HCT116 (cell line): Measurements from ENCODE around the gene TXLNG. TPM values are rescaled to one million over a fixed set of nuclear protein-coding genes. Genes with fewer than 3 reads are reported as not detected.

Experiments used
- ATAC-seq: fragments of 200-7000 bp; cut with Tn5 transposase; 2 replicates; pipeline ENCODE4 v1.9.1; 2020; ENCODE audit warnings: mild to moderate bottlenecking, moderate library complexity
- BruUV-seq: library from RNA; stranded (reverse); fragments of 400-500 nt; replicated peaks from 2 replicates; lab custom pipeline; 2021; lab: Mats Ljungman, UMichigan
- CTCF ChIA-PET: fragments of 300-600 bp; sonication (Branson Sonifier 250); formaldehyde crosslinking; loops from one replicate; lab custom pipeline; 2021; ENCODE audit warnings: antibody characterized with exemption; lab: Charles Lee
- POLR2A ChIA-PET: fragments of 300-600, 350-600 bp; sonication (Branson Sonifier 250); formaldehyde crosslinking; loops from one replicate; lab custom pipeline; 2021; ENCODE audit warnings: antibody characterized with exemption; lab: Charles Lee
- RAD21 ChIA-PET, 2 experiments: fragments of 300-600 bp; sonication (Branson Sonifier 250); formaldehyde crosslinking; loops; one replicate each; lab custom pipeline; 2023; ENCODE audit warnings: low total read pairs in 2 of 2; ENCODE audit not compliant: uncharacterized antibody in 2 of 2, unreplicated experiment in 2 of 2, low non-redundant PET in 1 of 2; lab: Charles Lee
- DNase-seq: peaks from one replicate; pipeline ENCODE4 v3.0.0-alpha.2; 2010; ENCODE audit warnings: low read depth, low spot score
- H2AFZ ChIP-seq: fragments of 200-600 bp; shearing (Covaris generic), sonication (generic); 2 replicates; pipeline ENCODE4 v1.6.1; 2017; ENCODE audit warnings: low read depth, mixed run types, mixed read lengths, antibody characterized with exemption, low read length; ENCODE audit not compliant: poor library complexity, severe bottlenecking
- H3K27ac ChIP-seq: 2 replicates; pipeline ENCODE4 v1.5.1; 2012; ENCODE audit warnings: low read depth, low read length
- H3K27me3 ChIP-seq: fragments of 200-600 bp; sonication (generic); 2 replicates; pipeline ENCODE4 v1.6.1; 2016; ENCODE audit warnings: mixed run types, low read length, mixed read lengths; ENCODE audit not compliant: insufficient read depth
- H3K36me3 ChIP-seq, 2 experiments: fragments of 200-500 bp in 1 of 2; fragments of 200-600 bp in 1 of 2; sonication (Bioruptor generic) in 1 of 2; sonication (generic) in 1 of 2; 2 replicates each; pipeline versions ENCODE4 v1.5.1 to v1.6.1; 2014 to 2016; ENCODE audit warnings: low read length in 2 of 2, inconsistent platforms in 1 of 2, mixed read lengths in 1 of 2, mixed run types in 1 of 2; ENCODE audit not compliant: insufficient read depth in 2 of 2, control insufficient read depth in 1 of 2
- H3K4me1 ChIP-seq, 2 experiments: fragments of 200-600 bp in 1 of 2; sonication (generic) in 1 of 2; 2 replicates each; pipeline versions ENCODE4 v1.5.1 to v1.6.1; 2012 to 2017; ENCODE audit warnings: low read length in 2 of 2, inconsistent platforms in 1 of 2, mild to moderate bottlenecking in 1 of 2, mixed read lengths in 1 of 2, mixed run types in 1 of 2, moderate library complexity in 1 of 2; ENCODE audit not compliant: insufficient read depth in 2 of 2, control insufficient read depth in 1 of 2
- H3K4me2 ChIP-seq: fragments of 200-600 bp; sonication (generic); 2 replicates; pipeline ENCODE4 v1.6.1; 2017; ENCODE audit warnings: mixed run types, low read length, mixed read lengths
- H3K4me3 ChIP-seq, 2 experiments: fragments of 200-600 bp in 1 of 2; sonication (generic) in 1 of 2; replicated peaks in 1 of 2; 2 replicates each; pipeline ENCODE4 v1.5.1; 2011 to 2016; ENCODE audit warnings: low read length in 2 of 2, control low read depth in 1 of 2, low read depth in 1 of 2, mild to moderate bottlenecking in 1 of 2, mixed read lengths in 1 of 2, mixed run types in 1 of 2
- H3K79me2 ChIP-seq: fragments of 200-600 bp; sonication (generic); 2 replicates; pipeline ENCODE4 v1.6.1; 2017; ENCODE audit warnings: mild to moderate bottlenecking, mixed run types, low read length, moderate library complexity, mixed read lengths; ENCODE audit not compliant: insufficient read depth
- H3K9ac ChIP-seq: fragments of 200-600 bp; sonication (generic); 2 replicates; pipeline ENCODE4 v1.6.1; 2016; ENCODE audit warnings: low read length, mixed read lengths
- H3K9me2 ChIP-seq: fragments of 200-600 bp; sonication (generic), shearing (Covaris generic); 2 replicates; pipeline ENCODE4 v1.6.1; 2017; ENCODE audit warnings: mixed run types, mild to moderate bottlenecking, moderate library complexity; ENCODE audit not compliant: insufficient read depth
- H3K9me3 ChIP-seq, 2 experiments: fragments of 200-500 bp in 1 of 2; fragments of 200-600 bp in 1 of 2; sonication (Bioruptor generic) in 1 of 2; sonication (generic) in 1 of 2; 2 replicates each; pipeline ENCODE4 v1.6.1; 2014 to 2017; ENCODE audit warnings: low read length in 2 of 2, mixed read lengths in 2 of 2, inconsistent platforms in 1 of 2, low read depth in 1 of 2, mild to moderate bottlenecking in 1 of 2, mixed run types in 1 of 2, moderate library complexity in 1 of 2; ENCODE audit not compliant: control insufficient read depth in 1 of 2, insufficient read depth in 1 of 2
- H4K20me1 ChIP-seq: fragments of 200-600 bp; sonication (generic), shearing (Covaris generic); 2 replicates; pipeline ENCODE4 v1.6.1; 2017; ENCODE audit warnings: mixed run types, mild to moderate bottlenecking, moderate library complexity; ENCODE audit not compliant: insufficient read depth
- CEBPB ChIP-seq: IDR thresholded peaks from 2 replicates; pipeline ENCODE4 v1.6.1; 2012; ENCODE audit warnings: low read depth
- CTCF ChIP-seq, 3 experiments: fragments of 200-600 bp in 1 of 3; sonication (generic) in 1 of 3; IDR thresholded peaks in 2 of 3; conservative IDR thresholded peaks in 1 of 3; 2 replicates each; pipeline ENCODE4 v1.5.1; 2012 to 2017; ENCODE audit warnings: low read depth in 2 of 3, low read length in 2 of 3, antibody characterized with exemption in 1 of 3, borderline replicate concordance in 1 of 3, control low read depth in 1 of 3, mild to moderate bottlenecking in 1 of 3, mixed read lengths in 1 of 3, mixed run types in 1 of 3, moderate library complexity in 1 of 3; ENCODE audit not compliant: insufficient read depth in 1 of 3
- EGR1 ChIP-seq: IDR thresholded peaks from 2 replicates; pipeline ENCODE4 v1.6.1; 2012; ENCODE audit warnings: low read depth
- EZH2 ChIP-seq: fragments of 200-600 bp; sonication (generic); IDR thresholded peaks from 2 replicates; pipeline ENCODE4 v1.6.1; 2017; ENCODE audit warnings: antibody characterized with exemption, mixed run types
- MAX ChIP-seq: IDR thresholded peaks from 2 replicates; pipeline ENCODE4 v1.6.1; 2012
- POLR2A ChIP-seq: IDR thresholded peaks from 2 replicates; pipeline ENCODE4 v1.7.0; 2011; ENCODE audit warnings: borderline replicate concordance; ENCODE audit not compliant: insufficient read depth, insufficient read length; ENCODE audit errors: extremely low read depth
- REST ChIP-seq: IDR thresholded peaks from 2 replicates; pipeline ENCODE4 v1.6.1; 2012; ENCODE audit warnings: low read depth
- SP1 ChIP-seq: IDR thresholded peaks from 2 replicates; pipeline ENCODE4 v1.6.1; 2012; ENCODE audit warnings: low read depth
- ZFX ChIP-seq: fragments of 450-650 bp; IDR thresholded peaks from 2 replicates; pipeline ENCODE4 v1.6.1; 2017
- intact Hi-C: fragments of 100-400 bp; cut with micrococcal nuclease; formaldehyde crosslinking; loops from 2 replicates; pipeline ENCODE4 v1.10.0; 2022
- total RNA-seq: library from RNA; stranded (reverse); gene quantifications from one replicate; pipeline ENCODE4 v1.2.1, GENCODE V29; 2021; ENCODE audit not compliant: unreplicated experiment

TXLNG gene
- total RNA-seq, 1 experiment from 2014 or later = 22.9 TPM

GRCh38 chrX:16848541-16848940 is 62.3 kb downstream of the TXLNG start (continued):
- TF ChIP-seq CTCF (IDR thresholded peaks at IDR 0.05 in 2 of 3, conservative IDR thresholded peaks at IDR 0.05 in 1 of 3; ENCODE audit: borderline replicate concordance in 1 of 3, insufficient read depth in 1 of 3, low read depth in 2 of 3, low read length in 2 of 3) (no peak), SP1 (no peak), ZFX (no peak), MAX (no peak)

- no peak for DNase-seq
- Histone ChIP-seq H3K9me2 (no peaks in the 10 kb centered on the region), H4K20me1 (no peaks in the 10 kb centered on the region), H3K9me3 (no peaks in the 10 kb centered on the region), H3K27me3 (no peaks in the 10 kb centered on the region), H3K4me2 (no peak overlapping the region), H3K79me2 (peaks cover 53% of the 10 kb centered on the region), H3K36me3 (peaks cover 13 to 18% of the 10 kb centered on the region in 2 experiments; a peak in 2 of 4 replicates), H3K4me3 (no peak overlapping the region), H2AFZ (no peak overlapping the region), H3K4me1 (peaks cover 0 to 4% of the 10 kb centered on the region in 2 experiments; a peak in 1 of 4 replicates), H3K27ac (no peak overlapping the region), H3K9ac (no peak overlapping the region)
- TF ChIP-seq CEBPB (no peak), REST (no peak), CTCF (IDR thresholded peaks at IDR 0.05 in 2 of 3, conservative IDR thresholded peaks at IDR 0.05 in 1 of 3; ENCODE audit: borderline replicate concordance in 1 of 3, insufficient read depth in 1 of 3, low read depth in 2 of 3, low read length in 2 of 3) (no peak), EZH2 (no peak), ZFX (no peak), POLR2A (no peak), EGR1 (no peak), SP1 (no peak)
- POLR2A ChIA-PET = no interaction called here
- BruUV-seq = no TSS peak
- RAD21 ChIA-PET = no interaction called here
- intact Hi-C loops = no loop called here
- no peak for ATAC-seq
- CTCF ChIA-PET = no interaction called here
These were observed 65.2 kb downstream of the TXLNG start for GRCh38 chrX:16851421-16851820.
